Measurements from ENCODE around the gene PLCD3.

GRCh38 chr17:45144199-45145034 is 12.1 kb upstream of the PLCD3 start:
- TF ChIP-seq CTCF (optimal IDR thresholded peaks at IDR 0.05 in 1 of 3, IDR thresholded peaks at IDR 0.05 in 1 of 3, conservative IDR thresholded peaks at IDR 0.05 in 1 of 3; ENCODE audit: extremely low read depth in 1 of 3, insufficient read depth in 2 of 3, low read length in 3 of 3) (no peak), EZH2 (IDR thresholded peaks at IDR 0.05; ENCODE audit: low read length) (no peak)
